WTC11 (cell line): Measurements from ENCODE around the gene GID4. TPM values are rescaled to one million over a fixed set of nuclear protein-coding genes. Genes with fewer than 3 reads are reported as not detected.

Experiments
- ATAC-seq: fragments of 200-7000 bp; cut with Tn5 transposase; 2 replicates; pipeline ENCODE4 v1.10.0; 2021; ENCODE audit warnings: mild to moderate bottlenecking, moderate library complexity
- CTCF ChIA-PET: fragments of 300-600 bp; sonication (Branson Sonifier 250); formaldehyde crosslinking; loops from one replicate; lab custom pipeline; 2021; ENCODE audit warnings: antibody characterized with exemption; lab: Charles Lee
- POLR2A ChIA-PET: fragments of 350-600 bp; sonication (Branson Sonifier 250); formaldehyde crosslinking; loops from one replicate; lab custom pipeline; 2021; ENCODE audit warnings: antibody characterized with exemption; lab: Charles Lee
- DNase-seq: peaks from one replicate; pipeline ENCODE4 v3.0.0; 2021; ENCODE audit warnings: low spot score
- H3K27ac Mint-ChIP-seq: 2 replicates; pipeline ENCODE4 v1.8.0; 2021; ENCODE audit warnings: mixed read lengths
- H3K27me3 Mint-ChIP-seq: 2 replicates; pipeline ENCODE4 v1.8.0; 2021; ENCODE audit warnings: low read depth, mild to moderate bottlenecking, moderate library complexity, mixed read lengths
- H3K36me3 Mint-ChIP-seq: 2 replicates; pipeline ENCODE4 v1.8.0; 2021; ENCODE audit warnings: mixed read lengths
- H3K4me1 Mint-ChIP-seq: 2 replicates; pipeline ENCODE4 v1.8.0; 2022; ENCODE audit warnings: mixed read lengths
- H3K4me3 Mint-ChIP-seq: 2 replicates; pipeline ENCODE4 v1.8.0; 2021; ENCODE audit warnings: mild to moderate bottlenecking, moderate library complexity, mixed read lengths
- H3K9me3 Mint-ChIP-seq: 2 replicates; pipeline ENCODE4 v1.8.0; 2021; ENCODE audit warnings: mixed read lengths
- FOXK1 ChIP-seq: sonication (generic); formaldehyde crosslinking; IDR thresholded peaks from 2 replicates; pipeline ENCODE4 v1.8.0; 2022; ENCODE audit warnings: mild to moderate bottlenecking, moderate library complexity, missing genetic modification reagents
- HMGA2 ChIP-seq: fragments of 250-450 bp; sonication (Bioruptor Pico); IDR thresholded peaks from 2 replicates; pipeline ENCODE4 v1.4.0; 2021; ENCODE audit warnings: mild to moderate bottlenecking, moderate library complexity
- IRF2 ChIP-seq: sonication (generic); formaldehyde crosslinking; IDR thresholded peaks from 2 replicates; pipeline ENCODE4 v1.8.0; 2022; ENCODE audit warnings: low read depth, missing genetic modification reagents, borderline replicate concordance
- NR1H2 ChIP-seq: sonication (generic); formaldehyde crosslinking; IDR thresholded peaks from 2 replicates; pipeline ENCODE4 v1.9.0; 2021; ENCODE audit warnings: mild to moderate bottlenecking, moderate library complexity, missing genetic modification reagents
- NR3C1 ChIP-seq: sonication (generic); formaldehyde crosslinking; conservative IDR thresholded peaks from 2 replicates; pipeline ENCODE4 v1.8.1; 2023; ENCODE audit warnings: low read depth, mild to moderate bottlenecking, missing genetic modification reagents
- PRRX2 ChIP-seq: fragments of 250-450 bp; sonication (Bioruptor Pico); IDR thresholded peaks from 2 replicates; pipeline ENCODE4 v1.8.0; 2021; ENCODE audit warnings: mild to moderate bottlenecking
- SP1 ChIP-seq: sonication (generic); formaldehyde crosslinking; conservative IDR thresholded peaks from 2 replicates; pipeline ENCODE4 v1.8.1; 2022; ENCODE audit warnings: missing genetic modification reagents
- TP53 ChIP-seq: sonication (generic); formaldehyde crosslinking; IDR thresholded peaks from 2 replicates; pipeline ENCODE4 v1.8.1; 2023; ENCODE audit warnings: mild to moderate bottlenecking, missing genetic modification reagents
- ZBTB21 ChIP-seq: sonication (generic); formaldehyde crosslinking; IDR thresholded peaks from 2 replicates; pipeline ENCODE4 v1.8.1; 2023; ENCODE audit warnings: mild to moderate bottlenecking, missing genetic modification reagents, borderline replicate concordance
- ZNF138 ChIP-seq: sonication (generic); formaldehyde crosslinking; conservative IDR thresholded peaks from 2 replicates; pipeline ENCODE4 v1.8.1; 2022; ENCODE audit warnings: mild to moderate bottlenecking, moderate library complexity, missing genetic modification reagents
- ZNF671 ChIP-seq: fragments of 250-450 bp; sonication (Bioruptor Pico); IDR thresholded peaks from 2 replicates; pipeline ENCODE4 v1.8.0; 2021; ENCODE audit warnings: mild to moderate bottlenecking
- total RNA-seq: library from RNA; stranded (reverse); gene quantifications from 3 replicates; pipeline ENCODE4 v1.2.3, GENCODE V29; 2021
- TF ChIP-seq, protein P1 (sequence below): sonication (generic); formaldehyde crosslinking; IDR thresholded peaks from 2 replicates; pipeline ENCODE4 v1.8.0; 2022; ENCODE audit warnings: mild to moderate bottlenecking, missing genetic modification reagents
- TF ChIP-seq, protein P2 (sequence below): sonication (generic); formaldehyde crosslinking; IDR thresholded peaks from 2 replicates; pipeline ENCODE4 v1.8.0; 2023; ENCODE audit warnings: missing genetic modification reagents
- TF ChIP-seq, protein P3 (sequence below): fragments of 250-450 bp; sonication (Bioruptor Pico); IDR thresholded peaks from 2 replicates; pipeline ENCODE4 v1.9.0; 2021; ENCODE audit warnings: moderate library complexity, mild to moderate bottlenecking, inconsistent platforms, borderline replicate concordance
- TF ChIP-seq, protein P4 (sequence below): sonication (generic); formaldehyde crosslinking; IDR thresholded peaks from 2 replicates; pipeline ENCODE4 v1.8.1; 2023; ENCODE audit warnings: mild to moderate bottlenecking, moderate library complexity, missing genetic modification reagents
- TF ChIP-seq, protein P5 (sequence below): sonication (generic); formaldehyde crosslinking; IDR thresholded peaks from 2 replicates; pipeline ENCODE4 v1.8.1; 2023; ENCODE audit warnings: mild to moderate bottlenecking, missing genetic modification reagents, moderate library complexity
- TF ChIP-seq, protein P6 (sequence below): sonication (generic); formaldehyde crosslinking; IDR thresholded peaks from 2 replicates; pipeline ENCODE4 v1.8.0; 2022; ENCODE audit warnings: mild to moderate bottlenecking, missing genetic modification reagents
- TF ChIP-seq, protein P7 (sequence below): sonication (generic); formaldehyde crosslinking; IDR thresholded peaks from 2 replicates; pipeline ENCODE4 v1.8.1; 2022; ENCODE audit warnings: mild to moderate bottlenecking, missing genetic modification reagents, moderate library complexity, borderline replicate concordance
- TF ChIP-seq, protein P8 (sequence below): sonication (generic); formaldehyde crosslinking; IDR thresholded peaks from 2 replicates; pipeline ENCODE4 v1.8.0; 2022; ENCODE audit warnings: mild to moderate bottlenecking, missing genetic modification reagents
- TF ChIP-seq, protein P9 (sequence below): sonication (generic); formaldehyde crosslinking; conservative IDR thresholded peaks from 2 replicates; pipeline ENCODE4 v1.8.1; 2022; ENCODE audit warnings: mild to moderate bottlenecking, missing genetic modification reagents

Gene GID4
- total RNA-seq, 1 experiment from 2014 or later = 16.0 TPM

DNA sequence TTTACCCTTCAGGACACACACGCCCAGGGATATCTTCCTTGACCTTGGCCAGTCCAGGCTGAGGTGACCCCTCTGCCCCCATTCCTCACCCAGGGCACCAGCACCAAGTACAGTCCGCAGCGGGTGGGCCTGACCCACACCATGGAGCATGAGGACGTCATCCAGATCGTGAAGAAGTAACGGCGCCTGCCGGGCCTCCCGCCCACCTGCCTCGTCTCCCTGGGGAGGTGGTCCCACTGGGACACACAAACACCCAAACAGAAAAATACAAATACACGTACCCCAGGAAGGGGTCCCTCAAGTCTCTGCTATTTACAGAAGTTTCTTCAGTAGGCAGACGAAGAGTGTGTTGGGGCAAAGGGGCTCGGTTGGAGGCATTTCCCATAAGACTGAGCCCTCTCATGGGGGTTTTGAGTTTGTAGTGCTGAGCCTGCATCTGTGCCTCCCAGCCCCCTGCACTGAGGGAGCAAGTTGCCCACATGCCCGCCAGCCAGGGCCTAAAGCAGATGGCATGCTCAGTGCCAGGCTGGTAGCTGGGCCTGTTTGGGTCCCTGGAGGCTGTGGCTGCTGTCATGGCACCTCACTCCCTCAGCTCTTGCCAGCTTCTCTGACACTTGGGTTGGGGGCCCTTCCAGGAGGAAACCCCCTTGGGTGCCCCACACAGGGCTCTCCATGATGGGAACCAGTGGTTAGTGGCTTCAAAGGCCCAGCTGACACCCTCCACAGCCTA lies 68.0 kb downstream of the GID4 start:
- DNase-seq (no peak), ATAC-seq (no peak)
- Mint-ChIP-seq H3K27me3 (no peaks in the 10 kb centered on the region), H3K27ac (no peak overlapping the region), H3K9me3 (no peaks in the 10 kb centered on the region), H3K4me3 (no peak overlapping the region), H3K4me1 (peaks cover 6% of the 10 kb centered on the region), H3K36me3 (peaks cover 3% of the 10 kb centered on the region; the same call in 1 of the 2 replicates)
- ChIA-PET POLR2A (no interaction called here), CTCF (no interaction called here)
- TF ChIP-seq, protein P1, sequence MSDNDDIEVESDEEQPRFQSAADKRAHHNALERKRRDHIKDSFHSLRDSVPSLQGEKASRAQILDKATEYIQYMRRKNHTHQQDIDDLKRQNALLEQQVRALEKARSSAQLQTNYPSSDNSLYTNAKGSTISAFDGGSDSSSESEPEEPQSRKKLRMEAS = no peak
- TF ChIP-seq, protein P2, sequence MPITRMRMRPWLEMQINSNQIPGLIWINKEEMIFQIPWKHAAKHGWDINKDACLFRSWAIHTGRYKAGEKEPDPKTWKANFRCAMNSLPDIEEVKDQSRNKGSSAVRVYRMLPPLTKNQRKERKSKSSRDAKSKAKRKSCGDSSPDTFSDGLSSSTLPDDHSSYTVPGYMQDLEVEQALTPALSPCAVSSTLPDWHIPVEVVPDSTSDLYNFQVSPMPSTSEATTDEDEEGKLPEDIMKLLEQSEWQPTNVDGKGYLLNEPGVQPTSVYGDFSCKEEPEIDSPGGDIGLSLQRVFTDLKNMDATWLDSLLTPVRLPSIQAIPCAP (CRISPR knock-in tag) = no peak
- TF ChIP-seq, protein P3, sequence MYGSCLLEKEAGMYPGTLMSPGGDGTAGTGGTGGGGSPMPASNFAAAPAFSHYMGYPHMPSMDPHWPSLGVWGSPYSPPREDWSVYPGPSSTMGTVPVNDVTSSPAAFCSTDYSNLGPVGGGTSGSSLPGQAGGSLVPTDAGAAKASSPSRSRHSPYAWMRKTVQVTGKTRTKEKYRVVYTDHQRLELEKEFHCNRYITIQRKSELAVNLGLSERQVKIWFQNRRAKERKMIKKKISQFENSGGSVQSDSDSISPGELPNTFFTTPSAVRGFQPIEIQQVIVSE (CRISPR knock-in tag) = no peak
- TF ChIP-seq, protein P4, sequence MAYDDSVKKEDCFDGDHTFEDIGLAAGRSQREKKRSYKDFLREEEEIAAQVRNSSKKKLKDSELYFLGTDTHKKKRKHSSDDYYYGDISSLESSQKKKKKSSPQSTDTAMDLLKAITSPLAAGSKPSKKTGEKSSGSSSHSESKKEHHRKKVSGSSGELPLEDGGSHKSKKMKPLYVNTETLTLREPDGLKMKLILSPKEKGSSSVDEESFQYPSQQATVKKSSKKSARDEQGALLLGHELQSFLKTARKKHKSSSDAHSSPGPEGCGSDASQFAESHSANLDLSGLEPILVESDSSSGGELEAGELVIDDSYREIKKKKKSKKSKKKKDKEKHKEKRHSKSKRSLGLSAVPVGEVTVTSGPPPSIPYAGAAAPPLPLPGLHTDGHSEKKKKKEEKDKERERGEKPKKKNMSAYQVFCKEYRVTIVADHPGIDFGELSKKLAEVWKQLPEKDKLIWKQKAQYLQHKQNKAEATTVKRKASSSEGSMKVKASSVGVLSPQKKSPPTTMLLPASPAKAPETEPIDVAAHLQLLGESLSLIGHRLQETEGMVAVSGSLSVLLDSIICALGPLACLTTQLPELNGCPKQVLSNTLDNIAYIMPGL (CRISPR knock-in tag) = no peak
- TF ChIP-seq PRRX2 (CRISPR knock-in tag) (no peak), SP1 (CRISPR knock-in tag) (no peak), FOXK1 (CRISPR knock-in tag) (no peak)
- TF ChIP-seq, protein P5, sequence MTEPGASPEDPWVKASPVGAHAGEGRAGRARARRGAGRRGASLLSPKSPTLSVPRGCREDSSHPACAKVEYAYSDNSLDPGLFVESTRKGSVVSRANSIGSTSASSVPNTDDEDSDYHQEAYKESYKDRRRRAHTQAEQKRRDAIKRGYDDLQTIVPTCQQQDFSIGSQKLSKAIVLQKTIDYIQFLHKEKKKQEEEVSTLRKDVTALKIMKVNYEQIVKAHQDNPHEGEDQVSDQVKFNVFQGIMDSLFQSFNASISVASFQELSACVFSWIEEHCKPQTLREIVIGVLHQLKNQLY = no peak

DNA sequence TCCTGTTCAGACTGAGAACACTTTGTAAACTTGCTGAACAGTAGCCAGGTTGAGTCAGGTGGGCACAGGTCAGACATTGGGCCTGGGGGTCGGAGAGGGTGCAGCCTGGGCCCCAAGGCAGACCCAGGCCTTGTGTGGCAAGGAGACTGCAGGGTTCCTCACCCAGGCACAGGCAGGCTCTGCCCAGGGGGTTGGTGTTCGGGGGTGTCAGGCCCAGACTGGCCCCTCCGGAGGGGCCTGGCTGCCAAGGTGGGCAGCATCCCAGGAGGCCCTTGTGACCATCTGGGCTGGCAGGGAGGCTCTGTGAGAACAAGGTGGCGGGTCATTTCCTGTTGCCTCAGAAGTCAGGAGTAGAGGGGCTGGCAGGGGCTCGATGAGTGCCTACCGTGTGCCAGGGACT lies 68.8 kb downstream of the GID4 start:
- ATAC-seq (no peak), DNase-seq (no peak)
- H3K27ac Mint-ChIP-seq = no peak overlapping the region
- peaks cover 3% of the 10 kb centered on the region; the same call in 1 of the 2 replicates for H3K36me3 Mint-ChIP-seq
- ChIA-PET CTCF (no interaction called here), POLR2A (no interaction called here)
- no peaks in the 10 kb centered on the region for H3K27me3 Mint-ChIP-seq
- no peaks in the 10 kb centered on the region for H3K9me3 Mint-ChIP-seq
- TF ChIP-seq, protein P2 (CRISPR knock-in tag) = no peak
- no peak for TF ChIP-seq ZBTB21
- no peak for TF ChIP-seq IRF2 (CRISPR knock-in tag)
- TF ChIP-seq, protein P3 (CRISPR knock-in tag) = no peak
- no peak for TF ChIP-seq ZNF671 (CRISPR knock-in tag)
- TF ChIP-seq ZNF138 (CRISPR knock-in tag) = no peak
- no peak for TF ChIP-seq HMGA2 (CRISPR knock-in tag)
- no peak for TF ChIP-seq NR3C1
- TF ChIP-seq, protein P6, sequence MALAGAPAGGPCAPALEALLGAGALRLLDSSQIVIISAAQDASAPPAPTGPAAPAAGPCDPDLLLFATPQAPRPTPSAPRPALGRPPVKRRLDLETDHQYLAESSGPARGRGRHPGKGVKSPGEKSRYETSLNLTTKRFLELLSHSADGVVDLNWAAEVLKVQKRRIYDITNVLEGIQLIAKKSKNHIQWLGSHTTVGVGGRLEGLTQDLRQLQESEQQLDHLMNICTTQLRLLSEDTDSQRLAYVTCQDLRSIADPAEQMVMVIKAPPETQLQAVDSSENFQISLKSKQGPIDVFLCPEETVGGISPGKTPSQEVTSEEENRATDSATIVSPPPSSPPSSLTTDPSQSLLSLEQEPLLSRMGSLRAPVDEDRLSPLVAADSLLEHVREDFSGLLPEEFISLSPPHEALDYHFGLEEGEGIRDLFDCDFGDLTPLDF (CRISPR knock-in tag) = no peak
- TF ChIP-seq, protein P7, sequence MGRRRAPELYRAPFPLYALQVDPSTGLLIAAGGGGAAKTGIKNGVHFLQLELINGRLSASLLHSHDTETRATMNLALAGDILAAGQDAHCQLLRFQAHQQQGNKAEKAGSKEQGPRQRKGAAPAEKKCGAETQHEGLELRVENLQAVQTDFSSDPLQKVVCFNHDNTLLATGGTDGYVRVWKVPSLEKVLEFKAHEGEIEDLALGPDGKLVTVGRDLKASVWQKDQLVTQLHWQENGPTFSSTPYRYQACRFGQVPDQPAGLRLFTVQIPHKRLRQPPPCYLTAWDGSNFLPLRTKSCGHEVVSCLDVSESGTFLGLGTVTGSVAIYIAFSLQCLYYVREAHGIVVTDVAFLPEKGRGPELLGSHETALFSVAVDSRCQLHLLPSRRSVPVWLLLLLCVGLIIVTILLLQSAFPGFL (CRISPR knock-in tag) = no peak
- TF ChIP-seq, protein P8, sequence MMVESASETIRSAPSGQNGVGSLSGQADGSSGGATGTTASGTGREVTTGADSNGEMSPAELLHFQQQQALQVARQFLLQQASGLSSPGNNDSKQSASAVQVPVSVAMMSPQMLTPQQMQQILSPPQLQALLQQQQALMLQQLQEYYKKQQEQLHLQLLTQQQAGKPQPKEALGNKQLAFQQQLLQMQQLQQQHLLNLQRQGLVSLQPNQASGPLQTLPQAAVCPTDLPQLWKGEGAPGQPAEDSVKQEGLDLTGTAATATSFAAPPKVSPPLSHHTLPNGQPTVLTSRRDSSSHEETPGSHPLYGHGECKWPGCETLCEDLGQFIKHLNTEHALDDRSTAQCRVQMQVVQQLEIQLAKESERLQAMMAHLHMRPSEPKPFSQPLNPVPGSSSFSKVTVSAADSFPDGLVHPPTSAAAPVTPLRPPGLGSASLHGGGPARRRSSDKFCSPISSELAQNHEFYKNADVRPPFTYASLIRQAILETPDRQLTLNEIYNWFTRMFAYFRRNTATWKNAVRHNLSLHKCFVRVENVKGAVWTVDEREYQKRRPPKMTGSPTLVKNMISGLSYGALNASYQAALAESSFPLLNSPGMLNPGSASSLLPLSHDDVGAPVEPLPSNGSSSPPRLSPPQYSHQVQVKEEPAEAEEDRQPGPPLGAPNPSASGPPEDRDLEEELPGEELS (CRISPR knock-in tag) = no peak
- TF ChIP-seq NR1H2 (CRISPR knock-in tag) = no peak
- no peak for TF ChIP-seq TP53 (CRISPR knock-in tag)
- TF ChIP-seq, protein P9, sequence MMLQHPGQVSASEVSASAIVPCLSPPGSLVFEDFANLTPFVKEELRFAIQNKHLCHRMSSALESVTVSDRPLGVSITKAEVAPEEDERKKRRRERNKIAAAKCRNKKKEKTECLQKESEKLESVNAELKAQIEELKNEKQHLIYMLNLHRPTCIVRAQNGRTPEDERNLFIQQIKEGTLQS (CRISPR knock-in tag) = no peak
- H3K4me1 Mint-ChIP-seq = peaks cover 7% of the 10 kb centered on the region
- no peak overlapping the region for H3K4me3 Mint-ChIP-seq
